ENCODE data around the gene TMEM132C. TPM values are rescaled to one million over a fixed set of nuclear protein-coding genes. Genes with fewer than 3 reads are reported as not detected.

The TMEM132C gene
- total and polyA plus RNA-seq, 4 donors, result 0.05 to 0.08 (median 0.05) TPM; not detected in 1

DNA sequence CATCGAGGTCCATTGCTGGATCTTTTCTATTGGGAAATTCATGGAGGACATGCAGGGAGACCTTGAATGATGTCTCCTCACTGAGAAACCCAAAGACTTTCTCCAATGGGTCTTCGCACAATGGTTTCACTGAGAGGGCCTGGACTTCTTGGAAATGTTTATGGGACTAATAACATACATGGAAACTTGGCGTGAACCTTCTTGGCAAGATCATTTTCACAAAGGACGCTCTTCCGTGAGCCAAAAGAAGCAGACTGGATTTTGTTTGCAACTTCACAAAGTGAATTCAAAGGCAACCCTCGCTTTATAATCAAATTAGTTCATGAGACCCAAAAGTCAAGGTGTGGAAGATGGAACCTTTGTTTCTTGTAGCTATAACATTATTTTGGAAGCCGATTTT is 154.4 kb downstream of the TMEM132C start (continued):
- TF ChIP-seq HNF4A (conservative IDR thresholded peaks at IDR 0.05), result no peak

DNA sequence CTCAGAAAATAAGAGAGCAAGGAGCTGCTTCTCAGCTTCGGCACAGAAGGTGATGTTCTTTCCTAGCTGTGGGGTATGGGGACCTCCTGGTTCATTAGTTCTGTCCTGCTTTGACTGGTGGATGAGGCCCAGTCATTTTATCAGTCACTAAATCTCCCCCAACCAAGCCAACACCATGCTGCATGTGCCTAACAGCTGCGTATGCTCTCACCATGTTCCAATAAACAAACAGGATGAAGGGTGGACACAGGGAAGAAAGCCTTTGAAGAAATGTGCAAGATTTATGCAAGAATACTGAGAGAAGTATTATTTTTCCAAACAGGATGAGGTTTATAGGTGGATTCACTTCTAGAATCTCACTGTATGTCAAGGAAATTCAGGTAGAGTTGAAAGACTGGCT is 156.2 kb downstream of the TMEM132C start:
- TF ChIP-seq JUND (IDR thresholded peaks at IDR 0.05), result no peak
- TF ChIP-seq, protein P1, sequence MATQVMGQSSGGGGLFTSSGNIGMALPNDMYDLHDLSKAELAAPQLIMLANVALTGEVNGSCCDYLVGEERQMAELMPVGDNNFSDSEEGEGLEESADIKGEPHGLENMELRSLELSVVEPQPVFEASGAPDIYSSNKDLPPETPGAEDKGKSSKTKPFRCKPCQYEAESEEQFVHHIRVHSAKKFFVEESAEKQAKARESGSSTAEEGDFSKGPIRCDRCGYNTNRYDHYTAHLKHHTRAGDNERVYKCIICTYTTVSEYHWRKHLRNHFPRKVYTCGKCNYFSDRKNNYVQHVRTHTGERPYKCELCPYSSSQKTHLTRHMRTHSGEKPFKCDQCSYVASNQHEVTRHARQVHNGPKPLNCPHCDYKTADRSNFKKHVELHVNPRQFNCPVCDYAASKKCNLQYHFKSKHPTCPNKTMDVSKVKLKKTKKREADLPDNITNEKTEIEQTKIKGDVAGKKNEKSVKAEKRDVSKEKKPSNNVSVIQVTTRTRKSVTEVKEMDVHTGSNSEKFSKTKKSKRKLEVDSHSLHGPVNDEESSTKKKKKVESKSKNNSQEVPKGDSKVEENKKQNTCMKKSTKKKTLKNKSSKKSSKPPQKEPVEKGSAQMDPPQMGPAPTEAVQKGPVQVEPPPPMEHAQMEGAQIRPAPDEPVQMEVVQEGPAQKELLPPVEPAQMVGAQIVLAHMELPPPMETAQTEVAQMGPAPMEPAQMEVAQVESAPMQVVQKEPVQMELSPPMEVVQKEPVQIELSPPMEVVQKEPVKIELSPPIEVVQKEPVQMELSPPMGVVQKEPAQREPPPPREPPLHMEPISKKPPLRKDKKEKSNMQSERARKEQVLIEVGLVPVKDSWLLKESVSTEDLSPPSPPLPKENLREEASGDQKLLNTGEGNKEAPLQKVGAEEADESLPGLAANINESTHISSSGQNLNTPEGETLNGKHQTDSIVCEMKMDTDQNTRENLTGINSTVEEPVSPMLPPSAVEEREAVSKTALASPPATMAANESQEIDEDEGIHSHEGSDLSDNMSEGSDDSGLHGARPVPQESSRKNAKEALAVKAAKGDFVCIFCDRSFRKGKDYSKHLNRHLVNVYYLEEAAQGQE (IDR thresholded peaks at IDR 0.05), result no peak
- TF ChIP-seq YY1 (IDR thresholded peaks at IDR 0.05), result no peak
- no peak for TF ChIP-seq EGR1 (IDR thresholded peaks at IDR 0.05; ENCODE audit: low read depth in 2 of 2)
- no peaks in the 10 kb centered on the region for H3K36me3 ChIP-seq (ENCODE audit: control insufficient read depth in 4 of 4, insufficient read depth in 3 of 4, low read depth in 1 of 4, low read length in 3 of 4)
- H3K27ac ChIP-seq (ENCODE audit: low read depth in 1 of 2, low read length in 2 of 2), result no peak overlapping the region
- no peaks in the 10 kb centered on the region for H3K4me1 ChIP-seq (ENCODE audit: control insufficient read depth in 4 of 4, insufficient read depth in 4 of 4, low read length in 3 of 4)
- no peak for DNase-seq (ENCODE audit: low spot score)
- 71% methylated on average over 2 of the region's 2 CpGs for WGBS
- H3K4me3 ChIP-seq (ENCODE audit: low read depth in 1 of 3, low read length in 3 of 3), result no peak overlapping the region
- no peaks in the 10 kb centered on the region for H3K27me3 ChIP-seq (ENCODE audit: control insufficient read depth in 4 of 4, insufficient read depth in 4 of 4, low read length in 3 of 4)
- H3K9me3 ChIP-seq (ENCODE audit: control insufficient read depth in 4 of 4, low read length in 3 of 4), result no peaks in the 10 kb centered on the region
- H3K9ac ChIP-seq (ENCODE audit: low read depth in 1 of 2, low read length in 2 of 2), result no peak overlapping the region

DNA sequence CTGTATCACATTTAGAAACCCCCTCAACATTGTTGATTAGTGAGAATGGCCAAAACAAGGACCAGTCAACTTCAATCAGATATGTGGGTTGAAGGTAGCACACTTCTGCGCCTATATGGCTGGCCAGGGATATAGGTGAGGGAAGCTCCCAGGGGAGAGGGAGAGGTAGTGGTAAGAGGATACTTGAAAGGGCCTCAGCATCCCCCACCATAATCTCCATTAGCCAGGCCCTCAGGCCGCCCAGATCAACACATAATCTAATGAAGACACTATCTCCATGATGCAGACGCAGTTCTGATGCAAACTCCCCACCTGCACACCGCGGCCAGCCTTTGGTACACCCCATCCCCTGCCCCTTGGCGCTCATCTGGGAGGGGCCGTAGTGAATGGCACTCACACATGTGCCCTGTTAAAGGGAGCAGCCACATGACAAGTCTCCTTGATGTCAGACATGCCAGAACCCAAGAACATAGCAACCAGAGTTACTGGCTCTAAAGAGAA is 158.0 kb downstream of the TMEM132C start:
- Histone ChIP-seq H3K9ac (ENCODE audit: low read depth in 1 of 2, low read length in 2 of 2) (no peak overlapping the region), H3K4me1 (ENCODE audit: control insufficient read depth in 4 of 4, insufficient read depth in 4 of 4, low read length in 3 of 4) (no peaks in the 10 kb centered on the region), H3K36me3 (ENCODE audit: control insufficient read depth in 4 of 4, insufficient read depth in 3 of 4, low read depth in 1 of 4, low read length in 3 of 4) (no peaks in the 10 kb centered on the region), H3K27ac (ENCODE audit: low read depth in 1 of 2, low read length in 2 of 2) (no peak overlapping the region), H3K9me3 (ENCODE audit: control insufficient read depth in 4 of 4, low read length in 3 of 4) (no peaks in the 10 kb centered on the region), H3K4me3 (ENCODE audit: low read depth in 1 of 3, low read length in 3 of 3) (no peak overlapping the region), H3K27me3 (ENCODE audit: control insufficient read depth in 4 of 4, insufficient read depth in 4 of 4, low read length in 3 of 4) (no peaks in the 10 kb centered on the region)
- no peak for DNase-seq (ENCODE audit: low spot score)
- 71% methylated on average over 7 of the region's 7 CpGs for WGBS
- TF ChIP-seq, protein P2, sequence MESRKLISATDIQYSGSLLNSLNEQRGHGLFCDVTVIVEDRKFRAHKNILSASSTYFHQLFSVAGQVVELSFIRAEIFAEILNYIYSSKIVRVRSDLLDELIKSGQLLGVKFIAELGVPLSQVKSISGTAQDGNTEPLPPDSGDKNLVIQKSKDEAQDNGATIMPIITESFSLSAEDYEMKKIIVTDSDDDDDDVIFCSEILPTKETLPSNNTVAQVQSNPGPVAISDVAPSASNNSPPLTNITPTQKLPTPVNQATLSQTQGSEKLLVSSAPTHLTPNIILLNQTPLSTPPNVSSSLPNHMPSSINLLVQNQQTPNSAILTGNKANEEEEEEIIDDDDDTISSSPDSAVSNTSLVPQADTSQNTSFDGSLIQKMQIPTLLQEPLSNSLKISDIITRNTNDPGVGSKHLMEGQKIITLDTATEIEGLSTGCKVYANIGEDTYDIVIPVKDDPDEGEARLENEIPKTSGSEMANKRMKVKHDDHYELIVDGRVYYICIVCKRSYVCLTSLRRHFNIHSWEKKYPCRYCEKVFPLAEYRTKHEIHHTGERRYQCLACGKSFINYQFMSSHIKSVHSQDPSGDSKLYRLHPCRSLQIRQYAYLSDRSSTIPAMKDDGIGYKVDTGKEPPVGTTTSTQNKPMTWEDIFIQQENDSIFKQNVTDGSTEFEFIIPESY (IDR thresholded peaks at IDR 0.05), result no peak
- TF ChIP-seq RXRA (IDR thresholded peaks at IDR 0.05), result no peak
- TF ChIP-seq, protein P3, sequence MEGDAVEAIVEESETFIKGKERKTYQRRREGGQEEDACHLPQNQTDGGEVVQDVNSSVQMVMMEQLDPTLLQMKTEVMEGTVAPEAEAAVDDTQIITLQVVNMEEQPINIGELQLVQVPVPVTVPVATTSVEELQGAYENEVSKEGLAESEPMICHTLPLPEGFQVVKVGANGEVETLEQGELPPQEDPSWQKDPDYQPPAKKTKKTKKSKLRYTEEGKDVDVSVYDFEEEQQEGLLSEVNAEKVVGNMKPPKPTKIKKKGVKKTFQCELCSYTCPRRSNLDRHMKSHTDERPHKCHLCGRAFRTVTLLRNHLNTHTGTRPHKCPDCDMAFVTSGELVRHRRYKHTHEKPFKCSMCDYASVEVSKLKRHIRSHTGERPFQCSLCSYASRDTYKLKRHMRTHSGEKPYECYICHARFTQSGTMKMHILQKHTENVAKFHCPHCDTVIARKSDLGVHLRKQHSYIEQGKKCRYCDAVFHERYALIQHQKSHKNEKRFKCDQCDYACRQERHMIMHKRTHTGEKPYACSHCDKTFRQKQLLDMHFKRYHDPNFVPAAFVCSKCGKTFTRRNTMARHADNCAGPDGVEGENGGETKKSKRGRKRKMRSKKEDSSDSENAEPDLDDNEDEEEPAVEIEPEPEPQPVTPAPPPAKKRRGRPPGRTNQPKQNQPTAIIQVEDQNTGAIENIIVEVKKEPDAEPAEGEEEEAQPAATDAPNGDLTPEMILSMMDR (IDR thresholded peaks at IDR 0.05; ENCODE audit: low read depth, low read length, missing input control), result no peak
- no peak for TF ChIP-seq FOXA1 (IDR thresholded peaks at IDR 0.05)
- no peak for TF ChIP-seq RAD21 (IDR thresholded peaks at IDR 0.05)
- TF ChIP-seq HNF4A (conservative IDR thresholded peaks at IDR 0.05), result no peak
- TF ChIP-seq YY1 (IDR thresholded peaks at IDR 0.05), result no peak
- TF ChIP-seq, protein P1 (IDR thresholded peaks at IDR 0.05), result no peak
- no peak for TF ChIP-seq SP1 (IDR thresholded peaks at IDR 0.05)
- no peak for TF ChIP-seq FOXA2 (IDR thresholded peaks at IDR 0.05)
- TF ChIP-seq, protein P4, sequence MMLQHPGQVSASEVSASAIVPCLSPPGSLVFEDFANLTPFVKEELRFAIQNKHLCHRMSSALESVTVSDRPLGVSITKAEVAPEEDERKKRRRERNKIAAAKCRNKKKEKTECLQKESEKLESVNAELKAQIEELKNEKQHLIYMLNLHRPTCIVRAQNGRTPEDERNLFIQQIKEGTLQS (IDR thresholded peaks at IDR 0.05), result no peak
- no peak for TF ChIP-seq TAF1 (conservative IDR thresholded peaks at IDR 0.05)
- no peak for TF ChIP-seq NR2F2 (IDR thresholded peaks at IDR 0.05)
- no peak for TF ChIP-seq JUND (IDR thresholded peaks at IDR 0.05)
- TF ChIP-seq EGR1 (IDR thresholded peaks at IDR 0.05; ENCODE audit: low read depth in 2 of 2), result no peak
- TF ChIP-seq GABPA (IDR thresholded peaks at IDR 0.05 in 1 of 2, conservative IDR thresholded peaks at IDR 0.05 in 1 of 2), result no peak
- TF ChIP-seq, protein P5, sequence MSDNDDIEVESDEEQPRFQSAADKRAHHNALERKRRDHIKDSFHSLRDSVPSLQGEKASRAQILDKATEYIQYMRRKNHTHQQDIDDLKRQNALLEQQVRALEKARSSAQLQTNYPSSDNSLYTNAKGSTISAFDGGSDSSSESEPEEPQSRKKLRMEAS (IDR thresholded peaks at IDR 0.05), result no peak
- TF ChIP-seq HNF4G (IDR thresholded peaks at IDR 0.05), result no peak

Measured in liver (tissue), 9 donors.